Right lobe of liver (tissue), 6 donors: Measurements from ENCODE around the gene BCR. TPM values are rescaled to one million over a fixed set of nuclear protein-coding genes. Genes with fewer than 3 reads are reported as not detected.
A peak's percentile ranks its signal among the peaks of the same experiment; 100 is the strongest.

Experiments
- ATAC-seq, 4 donors: fragments of 200-7000 bp; cut with Tn5 transposase; one replicate each; pipeline ENCODE4 v1.9.1; 2020; ENCODE audit warnings: mild to moderate bottlenecking in 4 of 4, moderate library complexity in 4 of 4
- DNase-seq, 3 donors: peaks; one replicate each; pipeline ENCODE4 v3.0.0-alpha.2; 2020
- H3K27ac ChIP-seq, 3 donors: fragments of 200-600 bp; one replicate each; pipeline ENCODE4 v1.8.0; 2022
- H3K27me3 ChIP-seq, 2 donors: fragments of 200-600 bp; one replicate each; pipeline ENCODE4 v1.8.0; 2022
- H3K36me3 ChIP-seq, 4 donors: fragments of 200-600 bp; sonication (generic) in 1 of 4; one replicate each; pipeline versions ENCODE4 v1.5.1 to v1.8.0; 2017 to 2022; ENCODE audit warnings: control low read depth in 1 of 4
- H3K4me1 ChIP-seq, 4 donors: fragments of 200-600 bp; sonication (generic) in 1 of 4; one replicate each; pipeline versions ENCODE4 v1.5.1 to v1.8.0; 2017 to 2022; ENCODE audit warnings: control low read depth in 1 of 4
- H3K4me3 ChIP-seq, 3 donors: fragments of 200-600 bp; one replicate each; pipeline ENCODE4 v1.8.0; 2022
- H3K9me3 ChIP-seq, 4 donors: fragments of 200-600 bp; sonication (generic) in 1 of 4; one replicate each; pipeline versions ENCODE4 v1.5.1 to v1.8.0; 2017 to 2022; ENCODE audit warnings: control low read depth in 1 of 4
- POLR2A ChIP-seq: fragments of 450-650 bp; IDR thresholded peaks from one replicate; pipeline ENCODE4 v1.6.1; 2017; ENCODE audit warnings: antibody characterized with exemption, mild to moderate bottlenecking
- WGBS: methylation state at CpG from one replicate; pipeline ENCODE4 v1.1.6; 2018; ENCODE audit warnings: low coverage, low lambda C conversion rate; ENCODE audit not compliant: insufficient coverage; ENCODE audit errors: missing lambda C conversion rate; 5-methylcytosine and 5-hydroxymethylcytosine counted together
- intact Hi-C, 2 donors: fragments of 100-400 bp; cut with DNase I; formaldehyde crosslinking; loops; one replicate each; pipeline versions ENCODE4 v1.11.2 to v1.14.1; 2022
- total RNA-seq, 6 experiments: library from RNA; depleted of rRNA in 2 of 6; stranded (reverse); fragments of >200 nt in 2 of 6; fragmentation: NEBNext Ultra II Directional in 3 of 6; extraction: Animal tissue kit (Norgen Biotek cat#: 25700) in 3 of 6; gene quantifications; one replicate each; pipeline versions ENCODE4 v1.1.0 to v1.2.4, GENCODE V29; 2016 to 2023
- TF ChIP-seq, protein P1 (sequence below), 4 donors: fragments of 200-600 bp in 3 of 4; fragments of 450-650 bp in 1 of 4; IDR thresholded peaks; one replicate each; pipeline versions ENCODE4 v1.5.1 to v1.8.0; 2016 to 2022; ENCODE audit warnings: antibody characterized with exemption in 4 of 4, mild to moderate bottlenecking in 2 of 4
- donor health status: DM: no; HTN: yes; CAD: no.
- donor health status: DM: no; HTN: no; CAD: no.
- donor health status: DM: no; HTN: no; CAD: no.
- donor health status: DM: no; HTN: yes; CAD: no.
- donor health status: DM: no; HTN: yes; CAD: no.

BCR gene
- total RNA-seq, 6 experiments from 2014 or later, result 22.7 to 28.8 (median 24.3) TPM

DNA sequence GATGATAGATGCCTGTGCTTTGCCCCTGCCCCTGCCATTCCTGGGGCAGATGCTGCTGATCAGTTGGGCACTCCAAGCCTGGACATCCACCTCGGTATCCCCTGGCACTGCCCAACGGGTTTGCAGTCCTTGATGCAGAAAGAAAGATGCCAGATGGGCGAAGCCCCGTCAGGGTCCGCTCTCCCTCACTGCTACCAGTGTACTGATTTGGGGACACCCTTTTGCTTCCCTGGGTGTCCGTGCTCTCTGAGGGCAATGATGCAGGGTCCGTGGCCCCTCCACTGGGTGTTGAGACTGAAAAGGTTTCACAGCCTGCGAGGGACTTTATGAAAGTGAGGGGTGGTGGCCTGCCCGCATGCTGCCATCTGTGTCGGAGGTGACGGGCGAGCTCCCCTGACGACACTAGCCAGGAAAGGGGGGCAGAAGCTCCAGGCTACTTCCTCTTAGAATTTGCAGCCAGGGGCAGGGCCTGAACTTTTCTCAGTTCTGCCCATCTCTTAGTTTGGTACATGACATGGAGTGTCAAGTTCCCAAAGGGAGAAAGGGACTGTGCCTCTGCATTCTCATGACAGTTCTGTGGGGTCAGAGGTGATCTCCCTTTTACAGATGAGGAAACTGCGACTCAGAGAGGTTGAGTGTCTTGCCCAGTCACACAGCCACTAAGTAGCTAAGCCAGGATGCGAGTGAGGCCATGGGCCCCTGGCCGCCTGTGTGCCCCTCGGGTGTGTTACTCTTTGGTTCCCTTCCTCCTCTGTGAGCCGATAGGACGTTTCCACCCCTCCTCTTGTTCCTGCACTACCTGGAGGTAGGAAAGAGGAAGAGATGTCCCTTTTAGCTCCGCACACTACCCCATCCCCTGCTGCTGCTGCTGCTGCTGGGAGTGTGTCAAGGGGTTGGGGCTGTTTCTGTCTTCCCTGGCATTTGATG is 96.6 kb downstream of the BCR start:
- H3K4me3 ChIP-seq, result no peak overlapping the region
- WGBS, result 80% methylated on average over 3 of the region's 20 CpGs
- ATAC-seq, result no peak
- DNase-seq, result no peak
- intact Hi-C loops, result no loop called here
- H3K27ac ChIP-seq, result no peak overlapping the region
- H3K9me3 ChIP-seq, result no peaks in the 10 kb centered on the region
- peaks cover 0 to 24% (median 6%) of the 10 kb centered on the region in 4 donors for H3K36me3 ChIP-seq
- no peaks in the 10 kb centered on the region for H3K27me3 ChIP-seq
- TF ChIP-seq, protein P1, sequence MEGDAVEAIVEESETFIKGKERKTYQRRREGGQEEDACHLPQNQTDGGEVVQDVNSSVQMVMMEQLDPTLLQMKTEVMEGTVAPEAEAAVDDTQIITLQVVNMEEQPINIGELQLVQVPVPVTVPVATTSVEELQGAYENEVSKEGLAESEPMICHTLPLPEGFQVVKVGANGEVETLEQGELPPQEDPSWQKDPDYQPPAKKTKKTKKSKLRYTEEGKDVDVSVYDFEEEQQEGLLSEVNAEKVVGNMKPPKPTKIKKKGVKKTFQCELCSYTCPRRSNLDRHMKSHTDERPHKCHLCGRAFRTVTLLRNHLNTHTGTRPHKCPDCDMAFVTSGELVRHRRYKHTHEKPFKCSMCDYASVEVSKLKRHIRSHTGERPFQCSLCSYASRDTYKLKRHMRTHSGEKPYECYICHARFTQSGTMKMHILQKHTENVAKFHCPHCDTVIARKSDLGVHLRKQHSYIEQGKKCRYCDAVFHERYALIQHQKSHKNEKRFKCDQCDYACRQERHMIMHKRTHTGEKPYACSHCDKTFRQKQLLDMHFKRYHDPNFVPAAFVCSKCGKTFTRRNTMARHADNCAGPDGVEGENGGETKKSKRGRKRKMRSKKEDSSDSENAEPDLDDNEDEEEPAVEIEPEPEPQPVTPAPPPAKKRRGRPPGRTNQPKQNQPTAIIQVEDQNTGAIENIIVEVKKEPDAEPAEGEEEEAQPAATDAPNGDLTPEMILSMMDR (IDR thresholded peaks at IDR 0.05), result no peak
- no peak for TF ChIP-seq POLR2A
- peaks cover 0 to 4% (median 0%) of the 10 kb centered on the region in 4 donors for H3K4me1 ChIP-seq

DNA sequence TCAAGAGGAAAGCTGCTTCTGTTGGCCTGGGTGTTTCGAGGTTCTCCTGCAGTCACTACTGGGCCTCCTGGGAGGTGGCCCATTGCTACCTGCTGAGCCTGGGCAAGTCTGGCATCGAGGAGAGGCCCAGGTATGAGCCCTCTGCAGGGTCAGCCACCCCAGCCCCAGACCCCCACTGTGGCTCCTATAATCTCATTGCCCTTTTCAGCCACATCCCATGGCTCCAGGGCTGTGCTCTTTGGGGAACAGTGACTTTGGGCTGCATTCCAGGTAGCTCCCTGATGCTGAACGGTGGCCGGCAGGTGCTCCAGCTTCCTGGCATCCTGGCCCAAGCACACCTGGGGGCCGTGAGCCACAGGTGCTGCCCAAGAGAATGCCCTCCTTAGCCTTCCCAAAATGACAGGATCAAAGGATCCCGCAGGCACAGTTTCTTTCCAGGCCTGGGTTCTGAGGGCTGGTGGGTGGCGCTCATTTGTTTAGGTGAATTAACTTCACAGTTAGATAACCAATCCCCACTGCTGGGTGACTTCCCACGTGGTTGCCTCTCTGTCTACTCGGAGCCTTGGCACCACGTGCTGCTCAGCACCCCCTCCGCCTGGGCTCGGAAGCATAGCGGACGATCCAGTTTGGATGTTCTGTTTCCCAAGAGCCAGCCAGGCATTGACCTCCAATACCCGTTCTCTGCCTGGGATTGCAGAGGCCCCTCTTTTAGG is 97.4 kb downstream of the BCR start:
- ATAC-seq (no peak), DNase-seq (no peak)
- Histone ChIP-seq H3K4me3 (no peak overlapping the region), H3K27ac (no peak overlapping the region), H3K27me3 (no peaks in the 10 kb centered on the region), H3K4me1 (peaks cover 0 to 6% (median 0%) of the 10 kb centered on the region in 4 donors), H3K36me3 (peaks cover 0 to 18% (median 6%) of the 10 kb centered on the region in 4 donors), H3K9me3 (no peaks in the 10 kb centered on the region)
- WGBS, result 78% methylated on average over 5 of the region's 15 CpGs
- intact Hi-C loops, result no loop called here
- no peak for TF ChIP-seq POLR2A
- TF ChIP-seq, protein P1 (IDR thresholded peaks at IDR 0.05), result no peak

DNA sequence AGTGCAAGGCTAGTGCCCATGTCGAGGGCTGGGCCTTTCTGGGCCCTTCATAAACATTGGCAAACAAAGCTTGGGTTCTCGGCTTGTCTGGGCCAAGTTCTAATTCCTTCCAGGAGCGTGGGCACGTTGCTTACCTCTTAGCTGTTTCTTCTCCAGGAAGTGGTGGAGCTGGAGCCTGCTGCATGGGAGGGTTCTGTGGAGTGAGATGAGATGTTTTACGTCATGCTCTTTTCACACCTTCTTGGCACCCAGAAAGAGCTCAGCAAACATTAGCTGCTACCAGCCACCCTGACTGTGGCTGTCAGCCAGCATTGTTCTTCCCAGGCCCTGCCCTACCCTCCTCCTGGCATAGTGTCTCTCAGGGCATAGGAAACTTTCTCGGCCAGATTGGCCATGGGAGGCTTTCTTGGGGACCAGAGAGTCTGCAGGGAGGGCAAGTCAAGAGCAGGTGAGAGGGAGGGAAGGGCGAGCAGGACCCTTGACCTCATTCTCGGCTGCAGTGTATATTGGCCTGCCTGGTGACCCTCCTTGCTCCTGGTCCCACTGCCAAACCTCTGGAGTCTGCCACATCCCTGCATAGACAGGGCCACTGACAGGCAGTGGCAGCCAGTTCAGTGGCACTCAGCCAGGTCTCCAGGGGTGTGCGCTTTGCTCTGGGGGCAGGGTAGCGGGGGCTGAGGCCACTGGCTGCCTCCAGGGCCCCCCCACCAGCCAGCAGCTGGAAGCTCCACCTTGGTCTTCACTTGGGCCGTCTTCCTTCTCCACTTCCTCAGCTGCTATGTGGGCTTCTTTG is 98.8 kb downstream of the BCR start:
- Histone ChIP-seq H3K27me3 (no peaks in the 10 kb centered on the region), H3K27ac (peak overlapping the region in 1 of 3 donors; percentile 8), H3K36me3 (peaks cover 0 to 4% (median 1%) of the 10 kb centered on the region in 4 donors), H3K4me1 (peaks cover 0 to 15% (median 2%) of the 10 kb centered on the region in 4 donors), H3K9me3 (no peaks in the 10 kb centered on the region), H3K4me3 (no peak overlapping the region)
- ATAC-seq (peak in 1 of 4 donors; percentile 17), DNase-seq (no peak)
- intact Hi-C loops, result no loop called here
- WGBS, result 38% methylated on average over 3 of the region's 11 CpGs
- TF ChIP-seq, protein P1 (IDR thresholded peaks at IDR 0.05), result no peak
- TF ChIP-seq POLR2A, result no peak

DNA sequence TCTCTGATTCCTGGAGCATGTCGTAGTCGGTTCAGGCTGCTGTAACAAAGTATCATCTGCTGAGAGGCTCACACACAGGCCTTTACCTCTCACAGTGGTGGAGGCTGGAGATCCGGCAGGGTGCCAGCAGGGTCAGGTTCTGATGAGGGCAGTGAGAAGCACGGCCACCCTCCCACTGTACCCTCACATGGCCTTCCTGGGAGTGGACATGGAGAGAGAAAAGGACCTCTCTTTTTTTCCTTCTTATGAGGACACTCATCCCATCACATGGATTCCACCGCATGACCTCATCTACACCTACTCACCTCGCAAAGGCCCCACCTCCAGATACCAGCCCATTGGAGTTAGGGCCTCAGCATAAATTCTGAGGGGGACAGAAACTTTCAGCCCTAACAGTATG is 99.5 kb downstream of the BCR start:
- peak overlapping the region in 2 of 3 donors; percentile 1 to 8 for H3K27ac ChIP-seq
- TF ChIP-seq POLR2A, result no peak
- TF ChIP-seq, protein P1 (IDR thresholded peaks at IDR 0.05), result no peak
- intact Hi-C loops, result loop anchor here in 1 of 2 donors (5.0 kb wide), 1 partner anchor 102 kb away; no protein-coding TSS in a partner anchor
- peaks cover 0 to 19% (median 3%) of the 10 kb centered on the region in 4 donors for H3K4me1 ChIP-seq
- ATAC-seq, result no peak
- no peak for DNase-seq
- no peak overlapping the region for H3K4me3 ChIP-seq
- H3K9me3 ChIP-seq, result no peaks in the 10 kb centered on the region
- no peaks in the 10 kb centered on the region for H3K27me3 ChIP-seq
- H3K36me3 ChIP-seq, result peaks cover 0 to 4% (median 0%) of the 10 kb centered on the region in 4 donors
- 60% methylated on average over 1 of the region's 6 CpGs for WGBS
